Measurements from ENCODE around the gene SCGB1D1. TPM values are rescaled to one million over a fixed set of nuclear protein-coding genes. Genes with fewer than 3 reads are reported as not detected.

The SCGB1D1 gene
- total and polyA plus RNA-seq, 2 experiments from 2014 or later = not detected

GRCh38 chr11:62146476-62147200, 43.4 kb upstream of the SCGB1D1 start:
- TF ChIP-seq JUNB (IDR thresholded peaks at IDR 0.05; ENCODE audit: unreplicated experiment) = no peak
- no peak for TF ChIP-seq ZNF331 (CRISPR knock-in tag; IDR thresholded peaks at IDR 0.05; ENCODE audit: low read depth)
- no peak overlapping the region for H3K4me3 ChIP-seq
- H3F3A ChIP-seq (replicated peaks; ENCODE audit: low read depth) = no peaks in the 10 kb centered on the region
- ATAC-seq (no peak), DNase-seq (ENCODE audit: low spot score) (no peak)
- no peak overlapping the region for H3K4me2 ChIP-seq
- Mint-ChIP-seq H3K36me3 (ENCODE audit: low read depth) (peaks cover 82% of the 10 kb centered on the region), H3K27me3 (ENCODE audit: insufficient read depth, low read depth, poor library complexity) (peaks cover 18% of the 10 kb centered on the region), H3K4me1 (no peaks in the 10 kb centered on the region), H3K4me3 (no peak overlapping the region), H3K27ac (no peak overlapping the region), H3K9me3 (no peaks in the 10 kb centered on the region)
- no peaks in the 10 kb centered on the region for H3K4me1 ChIP-seq (ENCODE audit: insufficient read depth)
- no peaks in the 10 kb centered on the region for H3K9me2 ChIP-seq (ENCODE audit: insufficient read depth)
- H2AFZ ChIP-seq = no peak overlapping the region
- H3K27ac ChIP-seq (ENCODE audit: low read depth) = no peak overlapping the region
- H3K79me2 ChIP-seq (replicated peaks; ENCODE audit: insufficient read depth) = no peaks in the 10 kb centered on the region
- no peaks in the 10 kb centered on the region for H3K27me3 ChIP-seq (ENCODE audit: insufficient read depth)
- H4K20me1 ChIP-seq (replicated peaks; ENCODE audit: insufficient read depth) = peaks cover 5% of the 10 kb centered on the region; the same call in 1 of the 2 replicates
- H3K36me3 ChIP-seq (ENCODE audit: insufficient read depth) = peaks cover 26% of the 10 kb centered on the region

DNA sequence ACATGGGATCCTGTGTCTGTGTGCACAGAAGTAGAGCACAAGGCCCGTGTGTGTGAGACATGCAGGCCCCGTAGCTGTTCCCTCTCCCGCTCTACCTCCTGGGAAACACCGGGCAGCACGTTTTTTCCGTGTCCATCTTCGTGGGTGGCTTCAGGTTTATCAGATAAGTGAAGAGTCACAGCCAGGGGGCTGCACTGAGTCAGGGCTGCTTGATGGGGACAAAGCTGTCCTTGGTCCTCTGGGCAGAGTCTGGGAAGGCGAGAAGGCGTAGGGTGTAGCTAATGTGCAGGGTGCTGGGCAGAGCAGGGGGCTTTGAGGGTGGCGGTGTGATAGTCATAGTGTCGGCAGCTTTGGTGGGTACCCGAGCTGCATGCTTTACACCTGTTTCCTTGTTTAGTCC, 42.5 kb upstream of the SCGB1D1 start:
- Histone ChIP-seq H3K36me3 (ENCODE audit: insufficient read depth) (peaks cover 26% of the 10 kb centered on the region), H3K4me3 (no peak overlapping the region), H3K79me2 (replicated peaks; ENCODE audit: insufficient read depth) (no peaks in the 10 kb centered on the region), H2AFZ (no peak overlapping the region), H3K27ac (ENCODE audit: low read depth) (no peak overlapping the region), H3K27me3 (ENCODE audit: insufficient read depth) (no peaks in the 10 kb centered on the region), H3F3A (replicated peaks; ENCODE audit: low read depth) (no peaks in the 10 kb centered on the region), H3K4me1 (ENCODE audit: insufficient read depth) (no peaks in the 10 kb centered on the region), H4K20me1 (replicated peaks; ENCODE audit: insufficient read depth) (peaks cover 5% of the 10 kb centered on the region; the same call in 1 of the 2 replicates), H3K9me2 (ENCODE audit: insufficient read depth) (no peaks in the 10 kb centered on the region), H3K4me2 (no peak overlapping the region)
- TF ChIP-seq, protein P1, sequence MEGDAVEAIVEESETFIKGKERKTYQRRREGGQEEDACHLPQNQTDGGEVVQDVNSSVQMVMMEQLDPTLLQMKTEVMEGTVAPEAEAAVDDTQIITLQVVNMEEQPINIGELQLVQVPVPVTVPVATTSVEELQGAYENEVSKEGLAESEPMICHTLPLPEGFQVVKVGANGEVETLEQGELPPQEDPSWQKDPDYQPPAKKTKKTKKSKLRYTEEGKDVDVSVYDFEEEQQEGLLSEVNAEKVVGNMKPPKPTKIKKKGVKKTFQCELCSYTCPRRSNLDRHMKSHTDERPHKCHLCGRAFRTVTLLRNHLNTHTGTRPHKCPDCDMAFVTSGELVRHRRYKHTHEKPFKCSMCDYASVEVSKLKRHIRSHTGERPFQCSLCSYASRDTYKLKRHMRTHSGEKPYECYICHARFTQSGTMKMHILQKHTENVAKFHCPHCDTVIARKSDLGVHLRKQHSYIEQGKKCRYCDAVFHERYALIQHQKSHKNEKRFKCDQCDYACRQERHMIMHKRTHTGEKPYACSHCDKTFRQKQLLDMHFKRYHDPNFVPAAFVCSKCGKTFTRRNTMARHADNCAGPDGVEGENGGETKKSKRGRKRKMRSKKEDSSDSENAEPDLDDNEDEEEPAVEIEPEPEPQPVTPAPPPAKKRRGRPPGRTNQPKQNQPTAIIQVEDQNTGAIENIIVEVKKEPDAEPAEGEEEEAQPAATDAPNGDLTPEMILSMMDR (conservative IDR thresholded peaks at IDR 0.05; ENCODE audit: low read depth in 2 of 2) = peak in 1 of 2 experiments; percentile 35; a peak in 2 of 4 replicates
- no peak for TF ChIP-seq NANOG (IDR thresholded peaks at IDR 0.05; ENCODE audit: borderline replicate concordance)
- Mint-ChIP-seq H3K36me3 (ENCODE audit: low read depth) (peaks cover 85% of the 10 kb centered on the region), H3K4me1 (no peaks in the 10 kb centered on the region), H3K9me3 (no peaks in the 10 kb centered on the region), H3K27me3 (ENCODE audit: insufficient read depth, low read depth, poor library complexity) (peaks cover 18% of the 10 kb centered on the region), H3K4me3 (no peak overlapping the region), H3K27ac (no peak overlapping the region)
- DNase-seq (ENCODE audit: low spot score) = no peak
- no peak for ATAC-seq

DNA sequence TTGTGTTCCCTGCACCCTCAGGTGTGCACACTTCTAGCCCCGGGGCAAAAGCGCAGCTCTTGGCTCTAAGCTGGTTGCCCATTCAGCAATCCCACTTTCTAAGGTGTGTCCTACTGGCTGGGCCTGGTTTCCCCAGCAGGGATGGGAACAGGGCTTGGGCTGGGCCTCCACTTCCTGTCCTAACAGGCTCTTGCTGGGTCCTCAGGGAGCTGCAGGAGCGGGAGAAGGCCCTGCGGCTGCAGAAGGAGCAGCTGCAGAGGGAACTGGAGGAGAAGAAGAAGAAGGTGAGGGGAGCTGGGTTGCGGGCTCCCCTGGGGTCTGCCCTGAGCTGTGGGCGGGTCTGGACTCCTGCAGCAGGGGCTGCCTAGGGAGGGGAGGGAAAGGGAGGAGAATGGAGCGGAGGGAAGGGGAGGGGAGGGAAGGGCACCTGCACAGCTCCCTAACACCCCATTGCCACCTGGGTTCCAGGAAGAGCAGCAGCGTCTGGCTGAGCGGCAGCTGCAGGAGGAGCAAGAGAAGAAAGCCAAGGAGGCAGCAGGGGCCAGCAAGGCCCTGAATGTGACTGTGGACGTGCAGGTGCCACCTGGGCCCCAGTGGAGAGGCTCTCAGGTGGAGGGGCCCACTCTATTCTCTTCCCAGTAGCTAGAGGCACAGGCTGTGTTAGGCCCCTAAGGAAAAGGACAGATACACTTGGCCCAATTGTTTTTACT, 41.6 kb upstream of the SCGB1D1 start:
- H3K27ac ChIP-seq (ENCODE audit: low read depth) = no peak overlapping the region
- no peak overlapping the region for H3K4me3 Mint-ChIP-seq
- H3K9me2 ChIP-seq (ENCODE audit: insufficient read depth) = no peaks in the 10 kb centered on the region
- peaks cover 85% of the 10 kb centered on the region for H3K36me3 Mint-ChIP-seq (ENCODE audit: low read depth)
- no peaks in the 10 kb centered on the region for H3F3A ChIP-seq (replicated peaks; ENCODE audit: low read depth)
- no peak overlapping the region for H3K4me3 ChIP-seq
- no peaks in the 10 kb centered on the region for H3K27me3 ChIP-seq (ENCODE audit: insufficient read depth)
- no peaks in the 10 kb centered on the region for H3K4me1 ChIP-seq (ENCODE audit: insufficient read depth)
- ATAC-seq (no peak), DNase-seq (ENCODE audit: low spot score) (no peak)
- no peaks in the 10 kb centered on the region for H3K9me3 Mint-ChIP-seq
- no peaks in the 10 kb centered on the region for H3K79me2 ChIP-seq (replicated peaks; ENCODE audit: insufficient read depth)
- no peak overlapping the region for H2AFZ ChIP-seq
- H3K27me3 Mint-ChIP-seq (ENCODE audit: insufficient read depth, low read depth, poor library complexity) = peaks cover 13% of the 10 kb centered on the region
- H3K27ac Mint-ChIP-seq = no peak overlapping the region
- H3K4me1 Mint-ChIP-seq = no peaks in the 10 kb centered on the region
- H3K4me2 ChIP-seq = no peak overlapping the region
- H3K36me3 ChIP-seq (ENCODE audit: insufficient read depth) = peaks cover 26% of the 10 kb centered on the region
- peaks cover 5% of the 10 kb centered on the region; the same call in 1 of the 2 replicates for H4K20me1 ChIP-seq (replicated peaks; ENCODE audit: insufficient read depth)
- TF ChIP-seq CREB1 (CRISPR knock-in tag; IDR thresholded peaks at IDR 0.05; ENCODE audit: low read depth) (no peak), EZH2 (IDR thresholded peaks at IDR 0.05; ENCODE audit: low read depth, unreplicated experiment) (no peak), NANOG (IDR thresholded peaks at IDR 0.05; ENCODE audit: borderline replicate concordance) (no peak), JUNB (IDR thresholded peaks at IDR 0.05; ENCODE audit: unreplicated experiment) (no peak), ZNF331 (CRISPR knock-in tag; IDR thresholded peaks at IDR 0.05; ENCODE audit: low read depth) (no peak)
- TF ChIP-seq, protein P2, sequence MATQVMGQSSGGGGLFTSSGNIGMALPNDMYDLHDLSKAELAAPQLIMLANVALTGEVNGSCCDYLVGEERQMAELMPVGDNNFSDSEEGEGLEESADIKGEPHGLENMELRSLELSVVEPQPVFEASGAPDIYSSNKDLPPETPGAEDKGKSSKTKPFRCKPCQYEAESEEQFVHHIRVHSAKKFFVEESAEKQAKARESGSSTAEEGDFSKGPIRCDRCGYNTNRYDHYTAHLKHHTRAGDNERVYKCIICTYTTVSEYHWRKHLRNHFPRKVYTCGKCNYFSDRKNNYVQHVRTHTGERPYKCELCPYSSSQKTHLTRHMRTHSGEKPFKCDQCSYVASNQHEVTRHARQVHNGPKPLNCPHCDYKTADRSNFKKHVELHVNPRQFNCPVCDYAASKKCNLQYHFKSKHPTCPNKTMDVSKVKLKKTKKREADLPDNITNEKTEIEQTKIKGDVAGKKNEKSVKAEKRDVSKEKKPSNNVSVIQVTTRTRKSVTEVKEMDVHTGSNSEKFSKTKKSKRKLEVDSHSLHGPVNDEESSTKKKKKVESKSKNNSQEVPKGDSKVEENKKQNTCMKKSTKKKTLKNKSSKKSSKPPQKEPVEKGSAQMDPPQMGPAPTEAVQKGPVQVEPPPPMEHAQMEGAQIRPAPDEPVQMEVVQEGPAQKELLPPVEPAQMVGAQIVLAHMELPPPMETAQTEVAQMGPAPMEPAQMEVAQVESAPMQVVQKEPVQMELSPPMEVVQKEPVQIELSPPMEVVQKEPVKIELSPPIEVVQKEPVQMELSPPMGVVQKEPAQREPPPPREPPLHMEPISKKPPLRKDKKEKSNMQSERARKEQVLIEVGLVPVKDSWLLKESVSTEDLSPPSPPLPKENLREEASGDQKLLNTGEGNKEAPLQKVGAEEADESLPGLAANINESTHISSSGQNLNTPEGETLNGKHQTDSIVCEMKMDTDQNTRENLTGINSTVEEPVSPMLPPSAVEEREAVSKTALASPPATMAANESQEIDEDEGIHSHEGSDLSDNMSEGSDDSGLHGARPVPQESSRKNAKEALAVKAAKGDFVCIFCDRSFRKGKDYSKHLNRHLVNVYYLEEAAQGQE (IDR thresholded peaks at IDR 0.05; ENCODE audit: unreplicated experiment) = no peak
- TF ChIP-seq, protein P3, sequence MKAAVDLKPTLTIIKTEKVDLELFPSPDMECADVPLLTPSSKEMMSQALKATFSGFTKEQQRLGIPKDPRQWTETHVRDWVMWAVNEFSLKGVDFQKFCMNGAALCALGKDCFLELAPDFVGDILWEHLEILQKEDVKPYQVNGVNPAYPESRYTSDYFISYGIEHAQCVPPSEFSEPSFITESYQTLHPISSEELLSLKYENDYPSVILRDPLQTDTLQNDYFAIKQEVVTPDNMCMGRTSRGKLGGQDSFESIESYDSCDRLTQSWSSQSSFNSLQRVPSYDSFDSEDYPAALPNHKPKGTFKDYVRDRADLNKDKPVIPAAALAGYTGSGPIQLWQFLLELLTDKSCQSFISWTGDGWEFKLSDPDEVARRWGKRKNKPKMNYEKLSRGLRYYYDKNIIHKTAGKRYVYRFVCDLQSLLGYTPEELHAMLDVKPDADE (IDR thresholded peaks at IDR 0.05) = no peak

All from GM23338 (cell line).